Activated T-cell treated with anti-CD3 and anti-CD28 coated beads, Interleukin-2, amount 50 U/mL, for 1 hour (primary cell): ENCODE results near the gene PGPEP1.

Source experiments
- DNase-seq: peaks from one replicate; pipeline ENCODE4 v3.0.0-alpha.2; 2020

The PGPEP1 gene

GRCh38 chr19:18340190-18340989 lies at the start of gene PGPEP1:
PGPEP1 (plus strand) TSS chr19:18340598; CDS start chr19:18340682, 84 bp downstream.
- DNase-seq, result peak; percentile 73

GRCh38 chr19:18291019-18291524 lies 49.3 kb upstream of the PGPEP1 start:
- DNase-seq, result no peak

- DNase-seq, result peak; percentile 79
Measured at GRCh38 chr19:18291590-18292461, 48.6 kb upstream of the PGPEP1 start.

- no peak for DNase-seq
Measured at GRCh38 chr19:18292462-18292809, 48.0 kb upstream of the PGPEP1 start.

GRCh38 chr19:18292810-18293641 lies 47.4 kb upstream of the PGPEP1 start:
- peak; percentile 57 for DNase-seq

- no peak for DNase-seq
Measured at GRCh38 chr19:18293642-18294466, 46.5 kb upstream of the PGPEP1 start.

GRCh38 chr19:18294467-18294864 lies 45.9 kb upstream of the PGPEP1 start:
- peak; percentile 91 for DNase-seq

- DNase-seq, result no peak
Measured at GRCh38 chr19:18295034-18295451, 45.4 kb upstream of the PGPEP1 start.

- no peak for DNase-seq
Measured at GRCh38 chr19:18297308-18297707, 43.1 kb upstream of the PGPEP1 start.

GRCh38 chr19:18298601-18299000 lies 41.8 kb upstream of the PGPEP1 start:
- no peak for DNase-seq

- no peak for DNase-seq
Measured at GRCh38 chr19:18299654-18300053, 40.7 kb upstream of the PGPEP1 start.

- DNase-seq, result no peak
Measured at GRCh38 chr19:18300930-18301717, 39.3 kb upstream of the PGPEP1 start.

GRCh38 chr19:18301718-18302111 lies 38.7 kb upstream of the PGPEP1 start:
- DNase-seq, result no peak

- DNase-seq, result peak; percentile 53
Measured at GRCh38 chr19:18304208-18304457, 36.3 kb upstream of the PGPEP1 start.

GRCh38 chr19:18304458-18305310 lies 35.7 kb upstream of the PGPEP1 start:
- DNase-seq, result peak; percentile 86

- DNase-seq, result no peak
Measured at GRCh38 chr19:18306209-18306887, 34.0 kb upstream of the PGPEP1 start.

GRCh38 chr19:18306888-18307260 lies 33.5 kb upstream of the PGPEP1 start:
- peak; percentile 42 for DNase-seq

- no peak for DNase-seq
Measured at GRCh38 chr19:18307271-18307681, 33.1 kb upstream of the PGPEP1 start.

GRCh38 chr19:18308051-18308947 lies 32.1 kb upstream of the PGPEP1 start:
- DNase-seq, result no peak
